ENCODE results near the gene ANKRD13A.

The ANKRD13A gene

GRCh38 chr12:109998904-109999648, at the start of gene ANKRD13A:
Gene ANKRD13A (plus strand): TSS chr12:109999430. CDS start chr12:109999689, 259 bp downstream.
- DNase-seq = peak; percentile 96

DNA sequence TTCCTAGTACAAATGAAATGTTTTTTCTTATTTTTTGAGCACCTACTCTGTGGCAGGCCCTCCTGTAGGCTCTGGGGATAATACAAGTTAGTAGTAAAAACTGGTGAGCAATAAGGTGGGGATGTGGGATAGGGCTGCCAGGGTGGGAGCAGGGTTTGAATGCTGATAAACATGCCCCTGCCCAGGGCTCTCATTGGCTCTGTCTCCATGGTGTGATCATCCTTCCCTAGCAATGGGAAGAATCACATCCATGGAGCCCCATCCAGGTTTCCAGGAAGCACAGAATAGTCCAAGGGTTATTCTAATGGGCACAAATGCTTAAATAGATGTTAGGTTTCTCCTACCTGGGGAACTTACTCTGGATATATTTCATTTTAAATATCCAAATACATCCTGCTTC, 48.6 kb upstream of the ANKRD13A start:
- DNase-seq = no peak

DNA sequence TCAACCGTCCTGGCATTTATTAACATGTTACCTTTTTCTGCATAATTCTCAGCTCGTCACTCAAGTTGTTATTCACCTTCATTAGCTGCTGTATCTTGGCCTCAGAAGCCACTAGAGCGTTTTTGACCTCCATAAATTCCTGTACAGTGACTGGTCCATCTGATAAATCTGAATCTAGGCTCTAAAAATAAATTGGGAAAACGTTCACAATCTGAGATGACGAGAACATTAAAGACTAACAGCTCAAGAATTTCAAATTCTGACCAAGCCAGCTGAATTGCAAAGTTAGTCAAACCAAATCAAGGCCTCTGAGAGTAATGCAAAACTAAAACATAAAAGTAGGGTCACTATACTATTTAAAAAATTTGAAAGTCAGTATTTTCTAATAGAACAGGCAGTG, 48.1 kb upstream of the ANKRD13A start:
- DNase-seq = no peak

- peak; percentile 66 for DNase-seq
These were observed 47.5 kb upstream of the ANKRD13A start for GRCh38 chr12:109951751-109952150.

DNA sequence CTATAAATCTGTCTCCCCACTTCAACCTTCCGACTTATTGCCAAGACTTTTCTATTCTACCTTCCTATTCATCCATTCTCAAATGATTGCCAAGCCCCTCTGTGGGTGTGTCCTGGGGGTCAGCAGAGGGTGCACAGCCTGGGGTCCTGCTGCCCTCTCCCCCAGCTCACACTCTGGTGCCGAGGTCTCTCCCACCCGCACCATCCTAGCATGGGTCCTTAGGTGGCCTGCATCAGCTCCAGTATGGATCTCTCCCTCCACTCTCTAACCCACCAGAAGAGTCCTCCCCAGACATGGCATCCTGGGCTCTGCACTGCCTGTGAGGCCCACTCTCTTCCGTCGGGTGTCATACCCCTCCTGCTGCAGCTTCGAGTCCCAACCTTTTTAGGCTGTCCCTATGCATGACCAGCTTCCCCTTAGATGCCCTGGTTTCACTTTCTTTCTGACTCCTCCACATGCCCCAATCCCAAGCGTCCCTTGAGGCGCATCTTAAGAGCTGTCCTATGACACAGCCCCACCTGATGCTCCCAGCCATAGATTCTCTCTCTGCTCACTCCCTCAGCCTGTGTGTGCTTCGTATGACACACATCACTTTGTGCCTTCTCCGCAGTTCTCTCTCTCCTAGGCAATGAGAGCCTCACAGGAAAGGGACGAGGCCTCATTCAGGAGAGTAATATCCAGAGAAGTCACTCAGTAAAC, 46.9 kb upstream of the ANKRD13A start:
- DNase-seq = no peak

DNA sequence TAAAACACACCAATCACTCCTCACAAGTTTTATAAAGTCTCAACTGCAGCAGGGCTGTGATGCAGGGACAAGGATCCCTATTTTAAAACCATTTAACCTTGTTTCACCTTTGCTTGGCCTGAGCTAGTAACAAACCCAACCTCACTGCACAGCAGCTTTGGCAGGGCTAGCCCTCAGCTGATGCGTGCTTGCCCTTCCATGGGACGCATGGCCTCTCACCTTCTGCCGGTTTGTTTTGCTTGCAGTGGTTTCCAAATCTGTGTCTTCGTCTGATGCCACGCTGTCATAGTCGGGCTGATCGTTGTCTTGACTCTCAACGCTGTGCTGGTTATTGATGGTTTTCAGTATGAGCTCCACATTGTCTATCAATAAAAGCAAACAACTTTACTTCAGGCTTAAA, 46.4 kb upstream of the ANKRD13A start:
- no peak for DNase-seq

DNA sequence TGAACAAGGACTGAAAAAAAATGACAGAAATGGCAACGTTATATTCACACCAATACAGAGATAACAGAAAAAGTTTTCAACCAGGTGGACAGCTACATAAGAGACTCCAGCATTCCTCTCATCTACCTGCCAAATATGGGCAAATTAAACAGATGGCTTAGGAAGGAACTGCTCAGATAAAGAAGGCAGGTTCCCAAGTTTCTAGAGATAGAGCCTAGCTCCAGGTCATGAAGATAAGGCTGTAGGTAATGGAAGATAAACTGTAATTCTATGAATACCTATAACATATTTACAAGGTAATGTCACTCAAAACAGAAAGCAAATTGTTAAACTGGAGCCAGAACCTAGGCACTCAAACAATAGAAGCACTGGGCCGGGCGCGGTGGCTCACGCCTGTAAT, 45.6 kb upstream of the ANKRD13A start:
- DNase-seq = no peak

- DNase-seq = no peak
These were observed 40.9 kb upstream of the ANKRD13A start for GRCh38 chr12:109958374-109958773.

DNA sequence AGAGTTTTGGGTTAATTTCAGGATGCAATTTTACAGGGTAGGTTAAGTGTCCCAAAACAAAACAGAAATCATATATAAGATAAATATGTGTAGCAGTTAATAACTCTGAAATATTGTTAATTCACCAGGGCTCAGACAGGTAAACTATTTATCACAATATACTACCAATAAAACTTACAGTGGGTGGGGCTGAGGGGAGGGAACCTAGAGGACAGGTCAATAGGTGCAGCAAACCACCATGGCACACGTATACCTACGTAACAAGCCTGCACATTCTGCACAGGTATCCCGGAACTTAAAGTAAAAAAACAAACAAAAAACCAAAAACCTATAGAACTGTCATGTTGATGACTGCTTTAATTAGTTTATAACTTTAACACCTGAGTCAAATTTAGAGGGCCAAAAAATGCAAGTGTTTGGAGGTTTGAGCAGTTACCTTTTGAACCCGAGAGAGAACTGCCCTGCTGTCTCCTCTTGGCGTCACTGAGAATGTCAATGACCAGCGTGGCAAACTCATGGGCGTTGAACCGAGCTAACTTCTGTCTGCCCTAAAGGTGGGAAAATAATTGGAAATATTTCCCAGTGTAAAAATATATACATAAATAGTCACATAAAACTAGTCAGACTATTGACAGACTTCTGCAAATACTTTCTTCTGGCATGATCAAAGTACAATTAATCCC, 39.7 kb upstream of the ANKRD13A start:
- DNase-seq = no peak

DNA sequence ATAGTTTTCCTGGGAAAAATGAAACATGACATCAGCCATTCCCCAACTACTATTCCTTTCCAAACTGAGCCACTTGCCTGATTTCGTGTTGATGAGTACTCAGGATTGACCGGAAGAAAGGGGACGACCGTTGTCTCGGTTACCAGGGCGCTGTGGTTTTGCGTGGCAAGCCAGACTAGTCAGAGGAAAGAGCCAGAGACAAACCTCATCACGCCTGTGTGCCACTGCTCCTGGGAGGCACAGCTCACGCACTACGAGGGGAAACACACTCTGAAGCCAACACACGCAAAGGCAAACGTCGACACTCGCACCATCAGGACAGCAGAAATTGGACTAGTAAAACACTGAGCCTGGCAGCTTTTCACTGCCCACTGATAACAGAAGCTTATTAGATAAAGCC, 38.0 kb upstream of the ANKRD13A start:
- no peak for DNase-seq

DNA sequence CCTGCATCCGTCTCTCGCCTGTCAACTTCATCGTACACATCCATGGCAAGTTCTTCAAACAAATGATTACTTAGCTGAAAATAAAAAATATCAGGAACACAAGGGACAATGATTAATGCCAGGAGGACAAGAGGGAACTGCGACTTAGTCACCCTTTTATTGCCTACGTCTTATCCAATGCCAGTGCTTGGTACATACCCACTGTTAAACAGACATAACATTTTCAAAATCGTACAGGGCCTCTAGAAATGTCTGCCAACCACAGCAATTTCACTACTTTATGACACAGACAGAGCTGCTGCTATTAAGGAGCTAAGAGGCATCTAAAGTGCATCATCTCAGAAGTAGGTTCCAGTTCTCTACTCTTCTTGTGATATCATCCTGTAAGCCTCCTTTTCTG, 37.6 kb upstream of the ANKRD13A start:
- DNase-seq = no peak

DNA sequence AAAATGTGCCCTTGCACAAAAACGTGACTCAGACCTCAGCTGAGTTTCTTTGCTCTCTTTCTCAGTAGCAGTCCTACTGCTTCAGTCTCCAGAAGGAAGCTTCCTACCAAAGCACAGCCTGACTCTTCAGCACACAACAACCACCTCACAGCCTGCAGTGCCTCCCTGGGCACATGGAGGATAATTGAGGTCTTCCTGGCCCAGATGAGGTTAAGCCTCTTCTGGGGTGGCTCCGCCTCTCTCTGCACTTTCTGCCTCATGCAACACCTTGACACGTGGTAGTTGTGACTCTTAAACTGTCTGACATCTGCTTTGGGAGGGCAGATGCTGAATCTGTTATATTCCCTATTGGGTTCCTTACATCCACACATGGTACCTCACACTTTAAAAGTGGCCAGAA, 36.8 kb upstream of the ANKRD13A start:
- no peak for DNase-seq

GRCh38 chr12:109963330-109963729, 35.9 kb upstream of the ANKRD13A start:
- DNase-seq = no peak

DNA sequence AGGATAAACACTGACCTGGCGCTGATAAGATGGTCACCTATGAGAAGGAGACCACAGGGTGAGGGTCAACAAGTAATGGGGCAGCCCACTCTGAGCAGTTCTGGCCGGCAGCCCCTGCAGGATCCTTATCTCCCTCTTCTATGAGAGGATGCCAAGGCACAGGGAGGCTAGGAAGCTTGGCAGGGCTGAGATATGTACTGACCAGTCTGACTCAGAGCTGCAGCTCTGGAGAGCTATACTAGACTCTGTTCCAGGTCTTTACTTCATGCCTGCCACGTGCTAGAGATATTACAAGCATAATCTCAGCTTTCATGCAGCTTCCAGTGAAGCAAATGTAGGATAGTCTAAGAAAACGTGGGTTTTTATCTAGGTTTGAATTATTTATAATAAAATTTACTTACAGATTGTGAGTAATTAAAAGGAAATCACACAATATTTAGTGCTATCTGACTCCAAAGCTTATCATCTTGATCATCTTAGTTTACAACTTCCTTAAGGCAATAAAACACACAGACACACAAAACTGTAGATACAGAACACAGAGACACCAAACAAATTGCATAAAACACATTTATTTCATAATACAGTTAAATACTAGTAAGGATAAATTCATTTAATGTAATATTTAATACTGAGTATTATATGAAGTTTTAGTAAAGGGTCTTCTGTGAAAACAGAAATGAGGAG, 35.3 kb upstream of the ANKRD13A start:
- no peak for DNase-seq

- no peak for DNase-seq
These were observed 32.7 kb upstream of the ANKRD13A start for GRCh38 chr12:109966546-109966945.

DNA sequence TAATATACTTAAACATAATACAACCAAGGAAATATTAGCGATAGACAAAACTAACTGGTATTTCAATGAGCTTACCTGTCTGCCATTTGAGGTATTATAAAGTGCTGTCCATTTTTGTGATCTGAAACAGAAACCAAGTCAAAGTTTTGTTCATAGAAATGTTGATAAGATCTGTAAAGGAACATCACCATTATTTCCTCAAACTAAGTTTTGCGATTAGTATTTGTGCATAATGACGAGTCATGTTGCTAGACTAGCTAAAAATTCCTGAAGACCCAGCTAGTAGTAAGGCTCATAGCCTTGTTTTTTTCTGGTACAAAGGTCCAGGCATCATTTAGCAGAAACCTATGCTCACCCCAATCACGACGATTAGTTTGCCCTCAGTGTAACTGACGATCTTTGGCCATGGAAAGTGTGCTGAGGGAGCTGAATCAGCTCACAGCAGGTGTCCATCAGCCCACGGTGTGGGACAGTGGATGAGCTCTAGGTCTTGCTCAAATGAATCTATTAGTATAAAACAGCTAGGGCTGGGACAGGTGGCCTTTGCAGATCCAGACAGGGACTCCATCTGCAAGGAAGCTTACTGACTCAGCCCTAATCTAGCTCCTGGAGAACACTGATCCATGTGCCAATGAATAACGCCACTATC, 31.7 kb upstream of the ANKRD13A start:
- no peak for DNase-seq

DNA sequence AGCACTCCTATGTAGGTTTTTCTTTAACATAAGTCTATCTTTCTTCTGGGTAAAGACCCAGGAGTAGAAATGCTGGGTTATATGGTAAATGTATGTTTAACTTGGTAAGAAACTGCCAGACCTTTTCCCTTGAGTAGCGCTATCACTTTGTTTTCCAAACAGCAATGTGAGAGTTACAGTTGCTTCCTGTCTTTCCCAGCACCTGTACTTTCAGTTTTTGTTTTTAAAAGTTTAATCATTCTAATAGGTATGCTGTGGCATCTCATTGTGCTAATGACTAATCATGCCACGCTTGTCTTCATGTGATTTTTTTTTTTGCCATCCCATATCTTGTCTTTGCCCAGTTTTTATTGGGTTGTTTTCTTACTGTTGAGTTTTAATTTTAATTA, 31.2 kb upstream of the ANKRD13A start:
- no peak for DNase-seq

DNA sequence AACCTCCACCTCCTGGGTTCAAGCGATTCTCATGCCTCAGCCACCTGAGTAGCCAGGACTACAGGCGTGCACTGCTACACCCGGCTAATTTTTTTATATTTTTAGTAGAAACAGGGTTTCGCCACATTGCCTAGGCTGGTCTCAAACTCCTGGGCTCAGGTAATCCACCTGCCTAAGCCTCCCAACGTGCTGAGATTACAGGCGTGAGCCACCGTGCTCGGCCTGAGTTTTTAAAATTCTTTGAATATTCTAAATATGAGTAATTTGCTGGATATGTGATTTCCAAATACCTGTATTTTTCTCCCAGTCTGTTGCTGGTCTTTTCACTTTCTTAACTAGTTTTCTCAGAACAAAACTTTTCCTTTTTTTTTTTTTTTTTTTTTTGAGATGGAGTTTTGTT, 30.4 kb upstream of the ANKRD13A start:
- DNase-seq = no peak

- no peak for DNase-seq
These were observed 26.4 kb upstream of the ANKRD13A start for GRCh38 chr12:109972821-109973220.

GRCh38 chr12:109981311-109981710, 17.9 kb upstream of the ANKRD13A start:
- DNase-seq = no peak

GRCh38 chr12:109982210-109982609, 17.0 kb upstream of the ANKRD13A start:
- no peak for DNase-seq

DNA sequence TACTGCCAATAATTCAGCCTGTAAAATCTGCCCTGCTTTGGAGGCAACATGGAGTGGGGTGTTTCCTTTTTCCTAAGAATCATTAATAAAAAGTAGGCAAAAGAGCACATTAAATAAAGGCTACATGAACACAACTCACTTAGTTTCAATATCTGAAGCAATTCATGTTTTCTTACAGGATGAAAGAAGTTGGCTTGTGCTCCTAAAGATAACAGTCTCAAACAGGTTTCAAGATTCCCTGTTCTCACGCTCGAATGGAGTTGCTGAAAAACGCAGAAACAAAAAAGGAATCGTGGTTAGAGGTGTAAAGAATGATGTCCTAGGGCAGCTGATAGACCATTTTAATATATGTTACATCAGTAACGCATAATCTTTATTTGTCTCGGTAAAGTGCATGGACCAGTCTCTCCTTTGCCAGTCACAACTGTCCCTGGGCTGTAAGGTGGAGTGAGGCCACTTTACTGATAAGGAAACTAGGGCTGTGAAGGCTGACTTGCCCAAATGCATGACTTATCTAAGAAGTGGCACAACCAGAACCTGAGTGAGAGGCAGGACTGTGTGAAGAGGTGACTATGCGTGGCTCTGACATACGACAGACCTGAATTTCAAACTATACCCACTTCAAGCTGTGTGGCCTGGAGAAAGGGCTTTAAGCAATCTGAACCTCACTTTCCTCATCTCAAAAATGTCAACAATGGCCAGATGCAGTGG, 15.6 kb upstream of the ANKRD13A start:
- no peak for DNase-seq
